IMR-90 (cell line): ENCODE measurements around the gene IL19. TPM values are rescaled to one million over a fixed set of nuclear protein-coding genes. Genes with fewer than 3 reads are reported as not detected.
A peak's percentile ranks its signal among the peaks of the same experiment; 100 is the strongest.

Source experiments
- ATAC-seq: fragments of 200-7000 bp; cut with Tn5 transposase; 2 replicates; pipeline ENCODE4 v1.9.1; 2020; ENCODE audit warnings: low read depth, mild to moderate bottlenecking, moderate library complexity
- BruUV-seq: library from RNA; stranded (reverse); fragments of 400-500 nt; replicated peaks from 2 replicates; lab custom pipeline; 2021; lab: Mats Ljungman, UMichigan
- CTCF ChIA-PET: fragments of 300-600 bp; formaldehyde crosslinking; extraction: SDS; loops from one replicate; lab custom pipeline; 2021; ENCODE audit warnings: antibody characterized with exemption; lab: Yijun Ruan, JAX
- POLR2A ChIA-PET: fragments of 300-600 bp; sonication (Branson Sonifier 250); formaldehyde crosslinking; loops from one replicate; lab custom pipeline; 2022; ENCODE audit warnings: antibody characterized with exemption; ENCODE audit not compliant: unreplicated experiment; lab: Charles Lee
- DNase-seq: peaks from one replicate; pipeline ENCODE4 v3.0.0; 2013
- H2AFZ ChIP-seq: replicated peaks from 2 replicates; pipeline ENCODE3; 2013; ENCODE audit warnings: low read length, mild to moderate bottlenecking; ENCODE audit not compliant: poor library complexity
- H2AK5ac ChIP-seq: 2 replicates; pipeline ENCODE4 v1.6.1; 2013; ENCODE audit warnings: low read depth, low read length, inconsistent platforms
- H2AK9ac ChIP-seq: replicated peaks from 2 replicates; pipeline ENCODE3; 2013; ENCODE audit warnings: mild to moderate bottlenecking, low read depth, low read length, moderate library complexity; ENCODE audit not compliant: poor library complexity
- H2BK120ac ChIP-seq: 2 replicates; pipeline ENCODE4 v1.6.1; 2013; ENCODE audit warnings: low read depth, low read length, inconsistent platforms
- H2BK15ac ChIP-seq: 3 replicates; pipeline ENCODE4 v1.6.1; 2013; ENCODE audit warnings: low read depth, low read length, inconsistent platforms
- H2BK20ac ChIP-seq: 2 replicates; pipeline ENCODE4 v1.6.1; 2013; ENCODE audit warnings: low read depth, mild to moderate bottlenecking, inconsistent platforms, low read length, moderate library complexity
- H2BK5ac ChIP-seq: 2 replicates; pipeline ENCODE4 v1.6.1; 2013; ENCODE audit warnings: mild to moderate bottlenecking, low read depth, low read length, inconsistent platforms; ENCODE audit not compliant: poor library complexity, severe bottlenecking
- H3K14ac ChIP-seq: replicated peaks from 2 replicates; pipeline ENCODE4 v1.6.1; 2013; ENCODE audit warnings: low read depth, low read length, inconsistent platforms
- H3K18ac ChIP-seq: 2 replicates; pipeline ENCODE4 v1.6.1; 2013; ENCODE audit warnings: low read depth, low read length, control low read depth
- H3K23ac ChIP-seq: 2 replicates; pipeline ENCODE4 v1.6.1; 2013; ENCODE audit warnings: low read depth, low read length, inconsistent platforms
- H3K27ac ChIP-seq: 2 replicates; pipeline ENCODE4 v1.5.1; 2013; ENCODE audit warnings: mild to moderate bottlenecking, control low read depth, low read length; ENCODE audit not compliant: insufficient read depth
- H3K27me3 ChIP-seq: 2 replicates; pipeline ENCODE4 v1.6.1; 2013; ENCODE audit warnings: low read length; ENCODE audit not compliant: control insufficient read depth, insufficient read depth
- H3K36me3 ChIP-seq: 2 replicates; pipeline ENCODE4 v1.6.1; 2013; ENCODE audit warnings: low read length, mixed read lengths; ENCODE audit not compliant: control insufficient read depth, insufficient read depth
- H3K4ac ChIP-seq: 2 replicates; pipeline ENCODE4 v1.6.1; 2013; ENCODE audit warnings: low read depth, low read length, inconsistent platforms
- H3K4me1 ChIP-seq: 2 replicates; pipeline ENCODE4 v1.6.1; 2013; ENCODE audit warnings: low read length, mixed read lengths; ENCODE audit not compliant: control insufficient read depth, insufficient read depth
- H3K4me2 ChIP-seq: 2 replicates; pipeline ENCODE4 v1.6.1; 2013; ENCODE audit warnings: low read depth, mild to moderate bottlenecking, control low read depth, low read length, moderate library complexity
- H3K4me3 ChIP-seq: 2 replicates; pipeline ENCODE4 v1.5.1; 2013; ENCODE audit warnings: low read depth, mild to moderate bottlenecking, control low read depth, low read length, moderate library complexity; ENCODE audit not compliant: insufficient read depth
- H3K56ac ChIP-seq: 2 replicates; pipeline ENCODE4 v1.6.1; 2013; ENCODE audit warnings: low read length, inconsistent platforms; ENCODE audit not compliant: insufficient read depth; ENCODE audit errors: extremely low read depth
- H3K79me1 ChIP-seq, 2 experiments: 2 replicates each; pipeline ENCODE4 v1.6.1; 2013; ENCODE audit warnings: low read length in 2 of 2, inconsistent platforms in 1 of 2, low read depth in 1 of 2
- H3K9ac ChIP-seq: 2 replicates; pipeline ENCODE4 v1.6.1; 2013; ENCODE audit warnings: low read depth, low read length, control low read depth
- H3K9me1 ChIP-seq: 2 replicates; pipeline ENCODE4 v1.6.1; 2013; ENCODE audit warnings: low read length, inconsistent platforms; ENCODE audit not compliant: insufficient read depth
- H3K9me3 ChIP-seq: 2 replicates; pipeline ENCODE4 v1.6.1; 2013; ENCODE audit warnings: low read length; ENCODE audit not compliant: control insufficient read depth, insufficient read depth
- H4K20me1 ChIP-seq: 2 replicates; pipeline ENCODE4 v1.6.1; 2013; ENCODE audit warnings: low read length, inconsistent platforms; ENCODE audit not compliant: insufficient read depth
- H4K5ac ChIP-seq: 2 replicates; pipeline ENCODE4 v1.6.1; 2013; ENCODE audit warnings: mild to moderate bottlenecking, low read depth, low read length, control low read depth
- H4K8ac ChIP-seq, 2 experiments: 2 replicates each; pipeline ENCODE4 v1.6.1; 2013; ENCODE audit warnings: low read depth in 2 of 2, low read length in 2 of 2, control low read depth in 1 of 2, inconsistent platforms in 1 of 2
- H4K91ac ChIP-seq: 2 replicates; pipeline ENCODE4 v1.6.1; 2013; ENCODE audit warnings: low read depth, low read length, inconsistent platforms; ENCODE audit not compliant: insufficient read depth
- CEBPB ChIP-seq: IDR thresholded peaks from 2 replicates; pipeline ENCODE4 v1.6.1; 2012; ENCODE audit warnings: low read depth, low read length, improper control_type of control experiment
- RAD21 ChIP-seq: IDR thresholded peaks from 2 replicates; pipeline ENCODE4 v1.6.1; 2012; ENCODE audit warnings: low read length, improper control_type of control experiment
- RFX5 ChIP-seq: IDR thresholded peaks from 2 replicates; pipeline ENCODE4 v1.8.0; 2012; ENCODE audit warnings: low read depth, mild to moderate bottlenecking, low read length, moderate library complexity
- WGBS, 2 experiments: methylation state at CpG; one replicate each; pipeline versions ENCODE4 v1.1.5 to v1.1.7; 2013; ENCODE audit warnings: missing lambda C conversion rate in 2 of 2; ENCODE audit not compliant: insufficient read length in 1 of 2; ENCODE audit errors: extremely low coverage in 2 of 2; 5-methylcytosine and 5-hydroxymethylcytosine counted together
- dilution Hi-C: fragments of 300-500 bp; cut with HindIII; formaldehyde crosslinking; loops from one replicate; pipeline ENCODE4 v1.14.3; 2018; ENCODE audit warnings: low sequenced_read_pairs; ENCODE audit not compliant: unreplicated experiment
- in situ Hi-C: fragments of 300-500 bp; cut with MboI; formaldehyde crosslinking; loops from 3 replicates; pipeline ENCODE4 v1.14.3; 2019; ENCODE audit warnings: low sequenced_read_pairs, inconsistent platforms, mixed read lengths
- intact Hi-C: fragments of 100-400 bp; cut with micrococcal nuclease; formaldehyde crosslinking; loops from 2 replicates; pipeline ENCODE4 v1.10.0; 2022
- polyA plus RNA-seq, 3 experiments: library from polyadenylated mRNA; depleted of rRNA; stranded (reverse); fragments of >200 nt; gene quantifications; 2 replicates each; pipeline ENCODE4 v1.2.3, GENCODE V29; 2012; ENCODE audit warnings: low replicate concordance in 1 of 3
- total RNA-seq: library from RNA; depleted of rRNA; stranded (reverse); fragments of >200 nt; gene quantifications from 2 replicates; pipeline ENCODE4 v1.2.3, GENCODE V29; 2012
- TF ChIP-seq, protein P1 (sequence below): fragments of 150-350 bp; IDR thresholded peaks from 2 replicates; pipeline ENCODE4 v1.6.1; 2017; ENCODE audit warnings: mild to moderate bottlenecking, antibody characterized with exemption, low read length, low read depth

The IL19 gene
- total and polyA plus RNA-seq, 2 of the 4 experiments (the other 2 are of a cell fraction): not detected

DNA sequence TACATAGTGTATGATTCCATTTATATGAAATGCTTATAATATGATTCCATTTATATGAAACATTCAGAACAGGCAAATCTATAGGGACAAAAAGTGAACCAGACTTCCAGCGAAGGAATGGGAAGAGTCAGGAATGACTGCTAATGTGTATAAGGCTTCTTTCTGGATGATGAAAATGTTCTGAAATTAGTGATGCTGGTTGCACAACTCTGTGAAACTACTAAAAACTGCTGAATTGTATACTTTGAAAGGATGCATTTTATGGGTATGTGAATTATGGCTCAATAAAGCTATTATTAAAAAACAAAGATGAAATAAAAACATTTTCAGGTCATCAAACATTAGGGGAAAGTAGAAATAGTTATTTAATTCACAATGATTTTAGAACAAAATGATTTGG is 112.6 kb downstream of the IL19 start:
- DNase-seq (no peak), ATAC-seq (no peak)
- Histone ChIP-seq H2BK120ac (no peak overlapping the region), H4K20me1 (no peaks in the 10 kb centered on the region), H2AK5ac (no peak overlapping the region), H3K9me1 (peaks cover 2% of the 10 kb centered on the region; the same call in 1 of the 2 replicates), H2BK15ac (no peak overlapping the region), H3K4me1 (peaks cover 5% of the 10 kb centered on the region), H2BK5ac (no peak overlapping the region), H2AFZ (no peak overlapping the region), H4K91ac (no peak overlapping the region), H2BK20ac (no peak overlapping the region), H3K9ac (no peak overlapping the region), H3K79me1 (no peaks in the 10 kb centered on the region), H3K23ac (no peak overlapping the region), H4K8ac (no peak overlapping the region), H3K4me2 (no peak overlapping the region), H3K4ac (no peak overlapping the region), H3K4me3 (no peak overlapping the region), H4K5ac (no peak overlapping the region), H3K9me3 (peaks cover 7% of the 10 kb centered on the region), H3K27me3 (no peaks in the 10 kb centered on the region), H3K56ac (no peak overlapping the region), H2AK9ac (no peak overlapping the region), H3K27ac (no peak overlapping the region), H3K36me3 (no peaks in the 10 kb centered on the region), H3K14ac (no peak overlapping the region), H3K18ac (no peak overlapping the region)
- no peak for TF ChIP-seq RAD21
- TF ChIP-seq RFX5: no peak
- TF ChIP-seq, protein P1, sequence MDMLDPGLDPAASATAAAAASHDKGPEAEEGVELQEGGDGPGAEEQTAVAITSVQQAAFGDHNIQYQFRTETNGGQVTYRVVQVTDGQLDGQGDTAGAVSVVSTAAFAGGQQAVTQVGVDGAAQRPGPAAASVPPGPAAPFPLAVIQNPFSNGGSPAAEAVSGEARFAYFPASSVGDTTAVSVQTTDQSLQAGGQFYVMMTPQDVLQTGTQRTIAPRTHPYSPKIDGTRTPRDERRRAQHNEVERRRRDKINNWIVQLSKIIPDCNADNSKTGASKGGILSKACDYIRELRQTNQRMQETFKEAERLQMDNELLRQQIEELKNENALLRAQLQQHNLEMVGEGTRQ: no peak
- TF ChIP-seq CEBPB: 0 out of 2 replicates have a peak, but pooled peaks have one; percentile 20
- CTCF ChIA-PET: interaction anchor here (1.0 to 1.4 kb wide), 2 partner anchors 9 to 23 kb away, joined by 3 to 4 read pairs; no protein-coding TSS in a partner anchor
- in situ Hi-C loops (no loop called here), intact Hi-C loops (no loop called here), dilution Hi-C loops (no loop called here)
- 83% methylated on average over 1 of the region's 1 CpG; no CpG with 5 or more reads in 1 of the 2 experiments for WGBS, 2 experiments
- POLR2A ChIA-PET: no interaction called here
- BruUV-seq: no TSS peak
